Transverse colon (tissue), 4 donors: Measurements from ENCODE around the gene TMEM132D. TPM values are rescaled to one million over a fixed set of nuclear protein-coding genes. Genes with fewer than 3 reads are reported as not detected.

Source experiments
- DNase-seq: peaks from one replicate; pipeline ENCODE4 v3.0.0-alpha.2; 2019
- H3K27ac ChIP-seq, 4 donors: fragments of 200-600 bp; sonication (generic); 2 replicates each; pipeline ENCODE4 v1.5.1; 2016 to 2018; ENCODE audit warnings: inconsistent platforms in 4 of 4
- H3K27me3 ChIP-seq: fragments of 200-600 bp; sonication (generic); 2 replicates; pipeline ENCODE4 v1.5.1; 2017; ENCODE audit warnings: inconsistent platforms
- H3K36me3 ChIP-seq, 4 donors: fragments of 200-600 bp; sonication (generic); 2 replicates each; pipeline ENCODE4 v1.5.1; 2017 to 2019; ENCODE audit warnings: inconsistent platforms in 4 of 4
- H3K4me1 ChIP-seq, 4 donors: fragments of 200-600 bp; sonication (generic); 2 replicates each; pipeline ENCODE4 v1.5.1; 2017 to 2020; ENCODE audit warnings: inconsistent platforms in 4 of 4
- H3K4me3 ChIP-seq, 4 donors: fragments of 200-600 bp; sonication (generic); 1 replicate in 1 of 4; 2 replicates in 3 of 4; pipeline versions ENCODE4 v1.5.1 to v1.6.1; 2017 to 2019; ENCODE audit warnings: inconsistent platforms in 4 of 4
- H3K9me3 ChIP-seq, 2 donors: fragments of 200-600 bp; sonication (generic); 2 replicates each; pipeline ENCODE4 v1.5.1; 2017 to 2019; ENCODE audit warnings: inconsistent platforms in 2 of 2
- EP300 ChIP-seq: sonication (generic); formaldehyde crosslinking; IDR thresholded peaks from one replicate; pipeline ENCODE4 v1.6.1; 2017; ENCODE audit warnings: antibody characterized with exemption, low read depth
- POLR2A ChIP-seq: fragments of 450-650 bp; IDR thresholded peaks from one replicate; pipeline ENCODE4 v1.6.1; 2016; ENCODE audit warnings: antibody characterized with exemption, mild to moderate bottlenecking, moderate library complexity
- POLR2AphosphoS5 ChIP-seq, 3 donors: sonication (generic); formaldehyde crosslinking; IDR thresholded peaks; one replicate each; pipeline ENCODE4 v1.6.1; 2016; ENCODE audit warnings: antibody characterized with exemption in 3 of 3
- WGBS, 2 donors: methylation state at CpG; one replicate each; pipeline ENCODE4 v1.1.5; 2018; ENCODE audit warnings: low coverage in 1 of 2; 5-methylcytosine and 5-hydroxymethylcytosine counted together
- in situ Hi-C, 4 donors: fragments of 200-750 bp; cut with MboI; loops; one replicate each; pipeline versions ENCODE4 v1.15.0 to v1.15.1; 2017; ENCODE audit warnings: low sequenced_read_pairs in 3 of 4, low pct_ligation_motif_present in 1 of 4, low pct_unique_long_range_greater_than_20kb in 1 of 4
- intact Hi-C: fragments of 100-400 bp; cut with DNase I; formaldehyde crosslinking; loops from one replicate; pipeline ENCODE4 v1.15.1; 2023; ENCODE audit warnings: low total_unique reads
- total RNA-seq, 4 donors: library from RNA; depleted of rRNA; stranded (reverse); fragments of >200 nt; gene quantifications; one replicate each; pipeline ENCODE4 v1.1.0, GENCODE V29; 2016
- TF ChIP-seq, protein P1 (sequence below), 5 experiments: fragments of 200-600 bp in 3 of 5; fragments of 450-650 bp in 2 of 5; sonication (generic) in 3 of 5; IDR thresholded peaks; 1 replicate in 2 of 5; 2 replicates in 3 of 5; pipeline ENCODE4 v1.5.1; 2016 to 2017; ENCODE audit warnings: antibody characterized with exemption in 5 of 5, inconsistent platforms in 3 of 5, mild to moderate bottlenecking in 2 of 5, moderate library complexity in 1 of 5

TMEM132D gene
- total RNA-seq, 4 donors from 2014 or later = 0.48 to 0.55 TPM; not detected in 2

DNA sequence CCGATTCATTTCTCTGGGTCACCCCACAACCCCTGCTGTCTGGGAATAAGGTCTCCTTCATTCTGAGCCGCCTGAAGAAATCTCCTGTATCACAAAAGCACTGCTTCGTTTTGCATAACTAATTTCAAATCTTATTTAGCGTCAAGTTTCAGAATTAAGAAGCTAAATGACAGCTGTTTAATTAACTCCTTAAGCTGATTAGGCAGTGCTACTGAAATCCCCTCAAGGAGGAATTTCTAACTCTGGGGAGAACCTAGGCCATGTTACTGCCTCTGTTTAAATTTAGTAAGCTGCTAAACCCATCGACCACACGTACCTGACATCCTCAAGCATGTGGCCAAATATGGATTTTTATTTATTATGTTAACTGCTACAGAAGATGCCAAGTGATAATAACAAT, 677.0 kb downstream of the TMEM132D start:
- no peak for DNase-seq
- Histone ChIP-seq H3K27ac (no peak overlapping the region), H3K4me3 (no peak overlapping the region), H3K36me3 (no peaks in the 10 kb centered on the region), H3K4me1 (no peaks in the 10 kb centered on the region), H3K27me3 (no peaks in the 10 kb centered on the region), H3K9me3 (no peaks in the 10 kb centered on the region)
- TF ChIP-seq, protein P1, sequence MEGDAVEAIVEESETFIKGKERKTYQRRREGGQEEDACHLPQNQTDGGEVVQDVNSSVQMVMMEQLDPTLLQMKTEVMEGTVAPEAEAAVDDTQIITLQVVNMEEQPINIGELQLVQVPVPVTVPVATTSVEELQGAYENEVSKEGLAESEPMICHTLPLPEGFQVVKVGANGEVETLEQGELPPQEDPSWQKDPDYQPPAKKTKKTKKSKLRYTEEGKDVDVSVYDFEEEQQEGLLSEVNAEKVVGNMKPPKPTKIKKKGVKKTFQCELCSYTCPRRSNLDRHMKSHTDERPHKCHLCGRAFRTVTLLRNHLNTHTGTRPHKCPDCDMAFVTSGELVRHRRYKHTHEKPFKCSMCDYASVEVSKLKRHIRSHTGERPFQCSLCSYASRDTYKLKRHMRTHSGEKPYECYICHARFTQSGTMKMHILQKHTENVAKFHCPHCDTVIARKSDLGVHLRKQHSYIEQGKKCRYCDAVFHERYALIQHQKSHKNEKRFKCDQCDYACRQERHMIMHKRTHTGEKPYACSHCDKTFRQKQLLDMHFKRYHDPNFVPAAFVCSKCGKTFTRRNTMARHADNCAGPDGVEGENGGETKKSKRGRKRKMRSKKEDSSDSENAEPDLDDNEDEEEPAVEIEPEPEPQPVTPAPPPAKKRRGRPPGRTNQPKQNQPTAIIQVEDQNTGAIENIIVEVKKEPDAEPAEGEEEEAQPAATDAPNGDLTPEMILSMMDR (IDR thresholded peaks at IDR 0.05) = no peak
- TF ChIP-seq EP300 (no peak), POLR2A (no peak), POLR2AphosphoS5 (IDR thresholded peaks at IDR 0.05) (no peak)
- 62 to 76% methylated on average over 3 to 6 of the region's 6 CpGs for WGBS, 2 donors
- intact Hi-C loops (no loop called here), in situ Hi-C loops (no loop called here)

DNA sequence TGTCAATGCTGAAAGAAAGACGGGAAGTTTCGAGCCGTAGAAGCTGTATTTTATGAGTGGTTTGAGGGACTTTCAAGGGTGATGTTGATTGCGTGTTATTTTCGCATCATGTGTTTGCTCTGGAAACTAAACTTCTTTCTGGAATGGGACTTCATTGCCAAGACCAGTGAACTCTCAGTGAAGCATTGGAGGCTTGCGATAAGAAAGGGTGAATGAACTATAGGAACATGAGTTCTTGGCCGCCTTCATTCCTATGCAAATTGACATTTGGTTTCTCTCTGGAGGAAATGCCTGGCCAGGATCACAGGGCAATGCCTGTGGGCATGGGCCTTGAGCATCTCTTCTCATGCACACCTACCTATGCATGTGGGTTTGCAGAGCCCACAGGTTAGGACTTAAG, 677.8 kb downstream of the TMEM132D start:
- Histone ChIP-seq H3K4me3 (no peak overlapping the region), H3K27ac (no peak overlapping the region), H3K9me3 (no peaks in the 10 kb centered on the region), H3K4me1 (no peaks in the 10 kb centered on the region), H3K36me3 (no peaks in the 10 kb centered on the region), H3K27me3 (no peaks in the 10 kb centered on the region)
- no peak for DNase-seq
- in situ Hi-C loops = no loop called here
- 66 to 91% methylated on average over 4 to 7 of the region's 7 CpGs for WGBS, 2 donors
- intact Hi-C loops = no loop called here
- TF ChIP-seq EP300 (no peak), POLR2A (no peak), POLR2AphosphoS5 (IDR thresholded peaks at IDR 0.05) (no peak)
- TF ChIP-seq, protein P1 (IDR thresholded peaks at IDR 0.05) = no peak

DNA sequence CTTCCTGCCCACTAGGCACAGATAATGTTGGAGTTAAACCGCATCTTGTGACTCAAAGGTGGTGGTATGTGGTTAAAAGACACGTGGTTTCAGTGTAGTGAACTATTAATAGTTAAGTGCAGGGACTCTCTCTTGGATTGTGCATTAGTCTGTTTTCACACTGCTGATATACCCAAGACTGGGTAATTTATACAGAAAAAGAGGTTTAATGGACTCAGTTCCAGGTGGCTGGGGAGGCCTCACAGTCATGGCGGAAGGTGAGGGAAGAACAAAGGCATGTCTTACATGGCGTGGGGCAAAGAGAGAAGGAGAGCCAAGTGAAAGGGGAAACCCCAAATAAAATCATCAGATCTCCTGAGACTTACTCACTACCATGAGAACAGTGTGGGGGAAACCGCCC, 688.3 kb downstream of the TMEM132D start:
- DNase-seq = no peak
- TF ChIP-seq POLR2A (no peak), POLR2AphosphoS5 (IDR thresholded peaks at IDR 0.05) (no peak), EP300 (no peak)
- TF ChIP-seq, protein P1 (IDR thresholded peaks at IDR 0.05) = no peak
- in situ Hi-C loops = no loop called here
- no peak overlapping the region for H3K4me3 ChIP-seq
- H3K4me1 ChIP-seq = no peaks in the 10 kb centered on the region
- H3K27me3 ChIP-seq = no peaks in the 10 kb centered on the region
- no peaks in the 10 kb centered on the region for H3K36me3 ChIP-seq
- no peak overlapping the region for H3K27ac ChIP-seq
- intact Hi-C loops = no loop called here
- WGBS, 2 donors = 82 to 90% methylated on average over 4 to 5 of the region's 5 CpGs
- no peaks in the 10 kb centered on the region for H3K9me3 ChIP-seq

DNA sequence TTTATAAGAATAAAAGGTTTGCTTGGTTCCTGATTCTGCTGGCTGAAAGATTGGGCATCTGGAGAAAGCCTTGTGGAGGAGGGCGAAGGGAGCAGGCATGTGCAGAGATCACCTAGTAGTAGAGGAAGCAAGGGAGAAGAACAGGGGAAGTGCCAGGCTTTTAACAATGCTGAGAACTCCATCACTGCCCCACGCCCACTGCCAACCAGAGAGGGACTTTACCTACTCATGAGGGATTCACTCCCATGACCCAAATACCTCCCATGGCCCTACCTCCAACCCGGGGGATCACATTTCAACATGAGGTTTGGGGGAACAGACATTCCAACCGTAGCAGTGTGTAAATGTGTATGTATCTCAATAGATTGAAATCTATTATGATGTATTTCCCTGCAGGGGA, 690.3 kb downstream of the TMEM132D start:
- H3K27ac ChIP-seq = no peak overlapping the region
- no peak for TF ChIP-seq EP300
- TF ChIP-seq POLR2A = no peak
- TF ChIP-seq, protein P1 (IDR thresholded peaks at IDR 0.05) = no peak
- no peaks in the 10 kb centered on the region for H3K9me3 ChIP-seq
- intact Hi-C loops (no loop called here), in situ Hi-C loops (no loop called here)
- 48 to 81% methylated on average over 4 of the region's 4 CpGs for WGBS, 2 donors
- no peak overlapping the region for H3K4me3 ChIP-seq
- H3K4me1 ChIP-seq = no peaks in the 10 kb centered on the region
- DNase-seq = no peak
- no peaks in the 10 kb centered on the region for H3K36me3 ChIP-seq
- H3K27me3 ChIP-seq = no peaks in the 10 kb centered on the region
